Prostate gland (tissue), 2 donors: ENCODE data around the gene ZNF37A. TPM values are rescaled to one million over a fixed set of nuclear protein-coding genes. Genes with fewer than 3 reads are reported as not detected.
"Not testable (repeated sequence)": the region's sequence is repeated elsewhere in the genome, so short reads cannot be mapped to it uniquely, and the experiment has no call there.

ENCODE experiments used
- DNase-seq: peaks from one replicate; pipeline ENCODE4 v3.0.0-alpha.2; 2019; ENCODE audit warnings: low spot score
- H3K27ac ChIP-seq, 2 donors: fragments of 200-600 bp; sonication (generic); 2 replicates each; pipeline ENCODE4 v1.5.1; 2017 to 2019
- H3K27me3 ChIP-seq: fragments of 200-600 bp; sonication (generic); replicated peaks from 2 replicates; pipeline ENCODE4 v1.5.1; 2019; ENCODE audit not compliant: insufficient read depth
- H3K36me3 ChIP-seq, 2 donors: fragments of 200-600 bp; sonication (generic); 1 replicate in 1 of 2; 2 replicates in 1 of 2; pipeline versions ENCODE4 v1.5.1 to v1.8.1; 2017 to 2019
- H3K4me1 ChIP-seq: fragments of 200-600 bp; sonication (generic); replicated peaks from 2 replicates; pipeline ENCODE4 v1.5.1; 2019
- H3K4me3 ChIP-seq, 2 donors: fragments of 200-600 bp; sonication (generic); 2 replicates each; pipeline ENCODE4 v1.5.1; 2017 to 2019
- H3K9me3 ChIP-seq: fragments of 200-600 bp; sonication (generic); 2 replicates; pipeline ENCODE4 v1.5.1; 2017
- POLR2A ChIP-seq: fragments of 450-650 bp; IDR thresholded peaks from one replicate; pipeline ENCODE4 v1.6.1; 2016; ENCODE audit warnings: antibody characterized with exemption, mild to moderate bottlenecking
- POLR2AphosphoS5 ChIP-seq: sonication (generic); formaldehyde crosslinking; IDR thresholded peaks from one replicate; pipeline ENCODE4 v1.6.1; 2017; ENCODE audit warnings: antibody characterized with exemption
- WGBS: methylation state at CpG from one replicate; pipeline ENCODE4 v1.1.5; 2018; 5-methylcytosine and 5-hydroxymethylcytosine counted together
- intact Hi-C: fragments of 100-400 bp; cut with DNase I; formaldehyde crosslinking; loops from one replicate; pipeline ENCODE4 v1.14.2; 2022
- total RNA-seq, 2 donors: library from RNA; depleted of rRNA; stranded (reverse); fragments of >200 nt; gene quantifications; one replicate each; pipeline ENCODE4 v1.1.0, GENCODE V29; 2016
- TF ChIP-seq, protein P1 (sequence below), 4 experiments: fragments of 200-600 bp in 2 of 4; fragments of 450-650 bp in 2 of 4; sonication (generic) in 2 of 4; IDR thresholded peaks; 1 replicate in 3 of 4; 2 replicates in 1 of 4; pipeline ENCODE4 v1.5.1; 2016 to 2019; ENCODE audit warnings: antibody characterized with exemption in 4 of 4, mild to moderate bottlenecking in 2 of 4, moderate library complexity in 2 of 4

ZNF37A gene
- total RNA-seq, 2 donors from 2014 or later = 11.7 to 29.5 TPM

DNA sequence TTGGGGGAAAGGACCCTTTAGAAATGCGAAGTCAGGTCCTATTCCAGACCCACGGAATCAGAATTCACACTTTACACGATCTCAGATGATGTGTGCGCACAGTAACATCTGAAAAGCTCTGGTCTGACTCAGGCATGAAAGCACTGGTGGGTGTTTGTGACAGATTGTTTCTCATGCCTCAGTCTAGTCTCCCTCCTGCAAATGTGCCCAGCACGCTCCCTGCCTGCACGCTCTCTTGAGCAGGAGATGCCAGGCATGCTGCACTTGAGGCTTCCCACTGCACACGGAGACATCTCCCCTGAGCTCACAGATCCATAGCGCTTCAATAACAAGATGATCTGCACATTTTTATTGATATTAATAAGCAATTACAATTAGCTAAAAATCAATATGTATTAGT is 23.6 kb upstream of the ZNF37A start:
- DNase-seq = no peak
- no peak overlapping the region for H3K27ac ChIP-seq
- no peak overlapping the region for H3K4me3 ChIP-seq
- WGBS = 90% methylated on average over 8 of the region's 8 CpGs
- intact Hi-C loops = no loop called here
- no peaks in the 10 kb centered on the region for H3K4me1 ChIP-seq
- no peaks in the 10 kb centered on the region for H3K27me3 ChIP-seq
- no peaks in the 10 kb centered on the region for H3K36me3 ChIP-seq
- TF ChIP-seq, protein P1, sequence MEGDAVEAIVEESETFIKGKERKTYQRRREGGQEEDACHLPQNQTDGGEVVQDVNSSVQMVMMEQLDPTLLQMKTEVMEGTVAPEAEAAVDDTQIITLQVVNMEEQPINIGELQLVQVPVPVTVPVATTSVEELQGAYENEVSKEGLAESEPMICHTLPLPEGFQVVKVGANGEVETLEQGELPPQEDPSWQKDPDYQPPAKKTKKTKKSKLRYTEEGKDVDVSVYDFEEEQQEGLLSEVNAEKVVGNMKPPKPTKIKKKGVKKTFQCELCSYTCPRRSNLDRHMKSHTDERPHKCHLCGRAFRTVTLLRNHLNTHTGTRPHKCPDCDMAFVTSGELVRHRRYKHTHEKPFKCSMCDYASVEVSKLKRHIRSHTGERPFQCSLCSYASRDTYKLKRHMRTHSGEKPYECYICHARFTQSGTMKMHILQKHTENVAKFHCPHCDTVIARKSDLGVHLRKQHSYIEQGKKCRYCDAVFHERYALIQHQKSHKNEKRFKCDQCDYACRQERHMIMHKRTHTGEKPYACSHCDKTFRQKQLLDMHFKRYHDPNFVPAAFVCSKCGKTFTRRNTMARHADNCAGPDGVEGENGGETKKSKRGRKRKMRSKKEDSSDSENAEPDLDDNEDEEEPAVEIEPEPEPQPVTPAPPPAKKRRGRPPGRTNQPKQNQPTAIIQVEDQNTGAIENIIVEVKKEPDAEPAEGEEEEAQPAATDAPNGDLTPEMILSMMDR (IDR thresholded peaks at IDR 0.05) = no peak
- no peak for TF ChIP-seq POLR2A
- no peak for TF ChIP-seq POLR2AphosphoS5
- H3K9me3 ChIP-seq = no peaks in the 10 kb centered on the region

DNA sequence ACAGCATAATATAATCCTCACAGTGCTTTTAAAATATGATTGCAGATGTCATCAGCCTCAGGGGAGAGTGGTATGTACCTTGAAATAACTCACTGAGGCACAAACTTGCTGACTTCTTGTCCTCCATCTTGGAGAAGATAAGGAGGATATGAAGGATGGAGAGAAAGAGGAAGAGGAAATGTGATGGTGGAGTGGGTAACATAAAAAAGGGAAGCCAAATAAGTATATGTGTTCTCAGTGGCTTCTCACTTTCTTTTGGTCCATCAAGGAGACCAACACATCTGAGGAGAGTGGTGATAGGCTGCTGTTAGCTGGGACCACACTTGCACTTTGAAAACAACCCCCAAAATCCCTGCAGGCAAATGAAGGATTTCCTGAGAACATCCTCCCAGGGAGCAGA is 21.6 kb upstream of the ZNF37A start:
- Histone ChIP-seq H3K4me3 (no peak overlapping the region), H3K27me3 (no peaks in the 10 kb centered on the region), H3K9me3 (no peaks in the 10 kb centered on the region), H3K4me1 (no peaks in the 10 kb centered on the region), H3K27ac (no peak overlapping the region), H3K36me3 (no peaks in the 10 kb centered on the region)
- TF ChIP-seq POLR2A (no peak), POLR2AphosphoS5 (no peak)
- TF ChIP-seq, protein P1 (IDR thresholded peaks at IDR 0.05) = no peak
- intact Hi-C loops = no loop called here
- DNase-seq = no peak

DNA sequence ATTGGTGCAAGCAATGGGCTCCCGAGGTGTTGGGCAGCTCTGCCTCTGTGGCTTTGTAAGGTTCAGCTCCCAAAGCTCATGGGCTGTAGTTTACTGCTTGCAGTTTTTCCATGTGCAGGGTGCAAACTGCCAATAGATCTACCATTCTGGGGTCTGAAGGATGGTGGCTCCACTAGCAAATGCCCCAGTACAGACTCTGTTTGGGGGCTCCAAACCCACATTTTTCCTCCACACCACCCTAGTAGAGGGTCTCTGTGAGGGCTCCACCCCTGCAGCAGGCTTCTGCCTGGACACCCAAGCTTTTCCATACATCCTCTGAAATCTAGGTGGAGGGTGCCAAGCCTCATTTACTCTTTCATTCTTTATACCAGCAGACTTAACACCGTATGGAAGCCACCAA is 17.4 kb upstream of the ZNF37A start:
- Histone ChIP-seq H3K27ac (no peak overlapping the region), H3K9me3 (no peaks in the 10 kb centered on the region), H3K4me1 (no peaks in the 10 kb centered on the region), H3K4me3 (no peak overlapping the region), H3K27me3 (no peaks in the 10 kb centered on the region), H3K36me3 (no peaks in the 10 kb centered on the region)
- DNase-seq = no peak
- intact Hi-C loops = no loop called here
- no peak for TF ChIP-seq POLR2AphosphoS5
- TF ChIP-seq, protein P1 (IDR thresholded peaks at IDR 0.05) = no peak
- no peak for TF ChIP-seq POLR2A
- 79% methylated on average over 2 of the region's 2 CpGs for WGBS

DNA sequence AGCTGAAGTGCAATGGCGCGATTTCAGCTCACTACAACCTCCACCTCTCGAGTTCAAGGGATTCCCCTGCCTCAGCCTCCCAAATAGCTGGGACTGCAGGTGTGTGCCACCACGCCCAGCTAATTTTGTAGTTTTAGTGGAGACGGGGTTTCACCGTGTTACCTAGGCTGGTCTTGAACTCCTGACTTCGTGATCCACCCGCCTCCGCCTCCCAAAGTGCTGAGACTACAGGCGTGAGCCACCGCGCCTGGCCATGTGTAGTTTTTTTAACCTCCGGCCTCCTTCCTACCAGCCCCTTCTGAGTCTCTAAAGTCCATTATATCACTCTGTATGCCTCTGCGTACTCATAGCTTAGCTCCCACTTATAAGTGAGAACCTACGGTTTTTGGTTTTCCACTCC is 819 bp upstream of the ZNF37A start:
- H3K9me3 ChIP-seq, H3K4me3 ChIP-seq, H3K27me3 ChIP-seq, H3K36me3 ChIP-seq, H3K4me1 ChIP-seq, H3K27ac ChIP-seq: not testable (repeated sequence)
- intact Hi-C loops = loop anchor here (10.0 kb wide), 2 partner anchors 79 to 229 kb away; partner anchors contain the start of gene ZNF33A
- DNase-seq = peak; percentile 6
- WGBS = 91% methylated on average over 15 of the region's 15 CpGs

- Histone ChIP-seq H3K4me1 (no peaks in the 10 kb centered on the region), H3K4me3 (peak overlapping the region; percentile 65 to 73), H3K27me3 (no peaks in the 10 kb centered on the region), H3K9me3 (no peaks in the 10 kb centered on the region), H3K36me3 (no peaks in the 10 kb centered on the region), H3K27ac (peak overlapping the region; percentile 84 to 86)
- TF ChIP-seq, protein P1 (IDR thresholded peaks at IDR 0.05) = no peak
- no peak for TF ChIP-seq POLR2AphosphoS5
- TF ChIP-seq POLR2A = no peak
- WGBS = 5% methylated on average over 16 of the region's 16 CpGs
- intact Hi-C loops = loop anchor here (2.0 to 10.0 kb wide), 3 partner anchors 79 to 229 kb away; partner anchors contain the start of genes ZNF25 and ZNF33A
- DNase-seq = no peak
Observed at GRCh38 chr10:38093816-38094157, 350 bp upstream of the ZNF37A start.
